ENCODE data around the gene SERGEF.

The SERGEF gene

DNA sequence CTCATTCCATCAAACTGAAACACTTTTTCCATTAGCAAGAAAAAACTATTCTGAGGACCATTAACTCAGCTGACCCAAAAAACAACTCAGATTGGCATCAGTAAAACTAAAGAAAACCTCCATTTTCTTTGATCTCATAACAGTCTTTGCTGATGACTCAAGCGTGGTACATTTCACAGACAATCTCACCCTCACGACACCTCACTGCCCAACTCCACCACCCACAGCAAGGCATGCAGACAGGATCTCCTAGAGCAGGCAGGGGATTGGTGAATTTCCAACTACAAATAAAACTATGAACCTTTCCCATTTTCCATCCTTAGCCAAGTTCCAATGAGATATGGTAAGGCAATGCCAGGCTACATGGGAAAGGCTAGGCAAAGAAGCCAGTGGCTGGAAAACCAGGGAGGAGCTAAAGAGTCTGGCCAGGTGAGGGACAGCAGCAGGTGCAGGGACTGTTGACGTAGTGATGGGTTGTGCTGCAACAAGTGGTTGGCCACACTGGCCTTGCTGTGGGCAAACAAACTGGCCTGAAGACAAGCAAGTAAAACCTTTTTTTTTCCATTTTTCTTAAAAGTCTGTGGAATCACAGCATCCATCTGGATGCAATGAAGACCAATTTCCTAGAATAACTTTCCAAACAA is 97.2 kb downstream of the SERGEF start:
- no peak overlapping the region for H3K4me2 ChIP-seq (ENCODE audit: low read depth, low read length, poor library complexity, severe bottlenecking)
- H3K4me3 ChIP-seq (ENCODE audit: insufficient read depth, low read length, poor library complexity, severe bottlenecking): no peak overlapping the region
- H4K20me1 ChIP-seq (ENCODE audit: low read depth, low read length): no peaks in the 10 kb centered on the region
- no peaks in the 10 kb centered on the region for H3K9me2 ChIP-seq (replicated peaks; ENCODE audit: insufficient read depth, low read length)
- H3K9me3 ChIP-seq (ENCODE audit: insufficient read depth, low read length): no peaks in the 10 kb centered on the region
- H3K36me3 ChIP-seq (ENCODE audit: low read length): no peaks in the 10 kb centered on the region
- no peak overlapping the region for H3K27ac ChIP-seq (ENCODE audit: low read depth, low read length)
- H3F3A ChIP-seq (ENCODE audit: insufficient read depth): no peaks in the 10 kb centered on the region
- no peaks in the 10 kb centered on the region for H3K79me2 ChIP-seq (ENCODE audit: insufficient read depth, low read length)
- H3K27me3 ChIP-seq (ENCODE audit: low read length): no peaks in the 10 kb centered on the region
- TF ChIP-seq EZH2phosphoT487 (conservative IDR thresholded peaks at IDR 0.05; ENCODE audit: low read length): no peak
- TF ChIP-seq, protein P1, sequence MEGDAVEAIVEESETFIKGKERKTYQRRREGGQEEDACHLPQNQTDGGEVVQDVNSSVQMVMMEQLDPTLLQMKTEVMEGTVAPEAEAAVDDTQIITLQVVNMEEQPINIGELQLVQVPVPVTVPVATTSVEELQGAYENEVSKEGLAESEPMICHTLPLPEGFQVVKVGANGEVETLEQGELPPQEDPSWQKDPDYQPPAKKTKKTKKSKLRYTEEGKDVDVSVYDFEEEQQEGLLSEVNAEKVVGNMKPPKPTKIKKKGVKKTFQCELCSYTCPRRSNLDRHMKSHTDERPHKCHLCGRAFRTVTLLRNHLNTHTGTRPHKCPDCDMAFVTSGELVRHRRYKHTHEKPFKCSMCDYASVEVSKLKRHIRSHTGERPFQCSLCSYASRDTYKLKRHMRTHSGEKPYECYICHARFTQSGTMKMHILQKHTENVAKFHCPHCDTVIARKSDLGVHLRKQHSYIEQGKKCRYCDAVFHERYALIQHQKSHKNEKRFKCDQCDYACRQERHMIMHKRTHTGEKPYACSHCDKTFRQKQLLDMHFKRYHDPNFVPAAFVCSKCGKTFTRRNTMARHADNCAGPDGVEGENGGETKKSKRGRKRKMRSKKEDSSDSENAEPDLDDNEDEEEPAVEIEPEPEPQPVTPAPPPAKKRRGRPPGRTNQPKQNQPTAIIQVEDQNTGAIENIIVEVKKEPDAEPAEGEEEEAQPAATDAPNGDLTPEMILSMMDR (IDR thresholded peaks at IDR 0.05; ENCODE audit: insufficient read depth, low read length, poor library complexity, severe bottlenecking): no peak
- no peak overlapping the region for H3K9ac ChIP-seq (ENCODE audit: low read length)
- H2AFZ ChIP-seq (ENCODE audit: low read depth, low read length, severe bottlenecking): no peak overlapping the region

DNA sequence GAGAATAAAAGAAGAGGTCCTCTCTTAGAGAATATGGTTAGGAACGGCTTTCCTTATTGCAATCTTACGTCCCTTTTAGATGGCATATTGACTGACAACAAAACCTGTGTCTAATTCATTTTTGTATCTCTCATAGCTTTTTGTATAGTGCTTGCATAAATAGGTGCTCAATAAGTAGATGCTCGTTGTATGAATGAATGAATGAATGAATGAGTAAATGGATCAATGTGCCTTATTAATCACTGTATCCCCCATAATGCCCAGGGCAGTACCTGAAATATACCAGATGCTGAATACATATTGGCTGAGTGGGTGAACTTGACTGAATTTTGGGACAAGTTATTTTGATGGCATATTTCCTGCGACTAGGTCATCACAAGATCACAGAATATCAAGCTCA is 97.9 kb downstream of the SERGEF start:
- H2AFZ ChIP-seq (ENCODE audit: low read depth, low read length, severe bottlenecking): no peak overlapping the region
- TF ChIP-seq, protein P1 (IDR thresholded peaks at IDR 0.05; ENCODE audit: insufficient read depth, low read length, poor library complexity, severe bottlenecking): no peak
- TF ChIP-seq EZH2phosphoT487 (conservative IDR thresholded peaks at IDR 0.05; ENCODE audit: low read length): no peak
- no peaks in the 10 kb centered on the region for H3K27me3 ChIP-seq (ENCODE audit: low read length)
- no peaks in the 10 kb centered on the region for H3K9me3 ChIP-seq (ENCODE audit: insufficient read depth, low read length)
- no peaks in the 10 kb centered on the region for H3K36me3 ChIP-seq (ENCODE audit: low read length)
- H3K9ac ChIP-seq (ENCODE audit: low read length): no peak overlapping the region
- H3K4me2 ChIP-seq (ENCODE audit: low read depth, low read length, poor library complexity, severe bottlenecking): no peak overlapping the region
- no peaks in the 10 kb centered on the region for H3K9me2 ChIP-seq (replicated peaks; ENCODE audit: insufficient read depth, low read length)
- no peaks in the 10 kb centered on the region for H4K20me1 ChIP-seq (ENCODE audit: low read depth, low read length)
- no peak overlapping the region for H3K27ac ChIP-seq (ENCODE audit: low read depth, low read length)
- H3F3A ChIP-seq (ENCODE audit: insufficient read depth): no peaks in the 10 kb centered on the region
- H3K4me3 ChIP-seq (ENCODE audit: insufficient read depth, low read length, poor library complexity, severe bottlenecking): no peak overlapping the region
- no peaks in the 10 kb centered on the region for H3K79me2 ChIP-seq (ENCODE audit: insufficient read depth, low read length)

DNA sequence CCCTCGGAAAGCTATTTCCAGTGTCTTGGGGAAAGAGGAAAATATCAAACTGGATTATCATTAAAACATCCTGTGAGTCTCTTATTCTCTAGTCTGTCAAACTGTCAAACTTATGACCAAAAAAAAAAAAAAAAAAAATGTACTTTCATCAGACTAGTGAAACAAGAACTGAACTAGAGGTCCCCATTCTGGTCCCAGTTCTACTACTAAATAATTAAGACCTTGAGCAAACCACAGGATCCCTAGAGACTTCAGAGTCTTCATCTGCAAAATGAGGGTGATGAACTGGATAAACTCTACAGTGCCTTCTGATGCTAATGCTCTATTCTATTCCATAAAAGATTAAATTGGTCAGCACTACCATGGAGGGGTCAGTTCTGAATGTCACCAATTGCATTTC is 105.8 kb downstream of the SERGEF start:
- no peak overlapping the region for H3K9ac ChIP-seq (ENCODE audit: low read length)
- TF ChIP-seq, protein P1 (IDR thresholded peaks at IDR 0.05; ENCODE audit: insufficient read depth, low read length, poor library complexity, severe bottlenecking): no peak
- TF ChIP-seq EZH2phosphoT487 (conservative IDR thresholded peaks at IDR 0.05; ENCODE audit: low read length): no peak
- H3F3A ChIP-seq (ENCODE audit: insufficient read depth): no peaks in the 10 kb centered on the region
- H3K36me3 ChIP-seq (ENCODE audit: low read length): no peaks in the 10 kb centered on the region
- H2AFZ ChIP-seq (ENCODE audit: low read depth, low read length, severe bottlenecking): no peak overlapping the region
- no peak overlapping the region for H3K27ac ChIP-seq (ENCODE audit: low read depth, low read length)
- no peaks in the 10 kb centered on the region for H3K9me3 ChIP-seq (ENCODE audit: insufficient read depth, low read length)
- no peaks in the 10 kb centered on the region for H3K79me2 ChIP-seq (ENCODE audit: insufficient read depth, low read length)
- no peaks in the 10 kb centered on the region for H3K27me3 ChIP-seq (ENCODE audit: low read length)
- no peak overlapping the region for H3K4me2 ChIP-seq (ENCODE audit: low read depth, low read length, poor library complexity, severe bottlenecking)
- H4K20me1 ChIP-seq (ENCODE audit: low read depth, low read length): no peaks in the 10 kb centered on the region
- H3K9me2 ChIP-seq (replicated peaks; ENCODE audit: insufficient read depth, low read length): no peaks in the 10 kb centered on the region
- no peak overlapping the region for H3K4me3 ChIP-seq (ENCODE audit: insufficient read depth, low read length, poor library complexity, severe bottlenecking)
